Activated naive CD4-positive, alpha-beta T cell treated with anti-CD3 and anti-CD28 coated beads, Interleukin-2, amount 10 ng/mL, durations not matched to agents 7 days and 5 days (primary cell): ENCODE results near the gene ASIP.
"Not testable (repeated sequence)": the region's sequence is repeated elsewhere in the genome, so short reads cannot be mapped to it uniquely, and the experiment has no call there.

ENCODE experiments used
- CTCF ChIA-PET: fragments of 350-600 bp; sonication (Branson Sonifier 250); formaldehyde crosslinking; loops from one replicate; lab custom pipeline; 2021; ENCODE audit warnings: antibody characterized with exemption; lab: Charles Lee
- DNase-seq: peaks from one replicate; pipeline ENCODE4 v3.0.0-alpha.2; 2020
- H3K27ac Mint-ChIP-seq: one replicate; pipeline ENCODE4 v1.8.0; 2021; ENCODE audit warnings: mild to moderate bottlenecking, moderate library complexity, mixed read lengths
- H3K27me3 Mint-ChIP-seq: one replicate; pipeline ENCODE4 v1.8.0; 2021; ENCODE audit warnings: mild to moderate bottlenecking, mixed read lengths
- H3K36me3 Mint-ChIP-seq: one replicate; pipeline ENCODE4 v1.8.0; 2021; ENCODE audit warnings: mixed read lengths
- H3K4me1 Mint-ChIP-seq: one replicate; pipeline ENCODE4 v1.8.0; 2021; ENCODE audit warnings: mixed read lengths
- H3K4me3 Mint-ChIP-seq: one replicate; pipeline ENCODE4 v1.8.0; 2021; ENCODE audit warnings: mild to moderate bottlenecking, moderate library complexity, mixed read lengths
- H3K9me3 Mint-ChIP-seq: one replicate; pipeline ENCODE4 v1.8.0; 2021; ENCODE audit warnings: mixed read lengths

The ASIP gene

GRCh38 chr20:34252431-34253086 is 11.3 kb downstream of the ASIP start:
- H3K27me3 Mint-ChIP-seq, H3K4me3 Mint-ChIP-seq, CTCF ChIA-PET, DNase-seq, H3K36me3 Mint-ChIP-seq, H3K27ac Mint-ChIP-seq, H3K9me3 Mint-ChIP-seq: not testable (repeated sequence)
- peaks cover 15% of the 10 kb centered on the region for H3K4me1 Mint-ChIP-seq

- CTCF ChIA-PET: interaction anchor here (1.4 kb wide), 1 partner anchor 65 kb away, joined by 6 read pairs; no protein-coding TSS in a partner anchor
- Mint-ChIP-seq H3K9me3 (no peaks in the 10 kb centered on the region), H3K4me3 (no peak overlapping the region), H3K27me3 (no peaks in the 10 kb centered on the region), H3K27ac (no peak overlapping the region), H3K4me1 (peaks cover 1% of the 10 kb centered on the region), H3K36me3 (no peaks in the 10 kb centered on the region)
- no peak for DNase-seq
These were observed 13.8 kb downstream of the ASIP start for GRCh38 chr20:34254979-34255378.

- no peak overlapping the region for H3K27ac Mint-ChIP-seq
- no peaks in the 10 kb centered on the region for H3K9me3 Mint-ChIP-seq
- H3K4me1 Mint-ChIP-seq: no peaks in the 10 kb centered on the region
- H3K4me3 Mint-ChIP-seq: no peak overlapping the region
- no peaks in the 10 kb centered on the region for H3K27me3 Mint-ChIP-seq
- no peak for DNase-seq
- H3K36me3 Mint-ChIP-seq: no peaks in the 10 kb centered on the region
- CTCF ChIA-PET: interaction anchor here (1.1 kb wide), 1 partner anchor 452 kb away, joined by 3 read pairs; no protein-coding TSS in a partner anchor
These were observed 15.5 kb downstream of the ASIP start for GRCh38 chr20:34256629-34257124.

GRCh38 chr20:34260208-34260942 is 19.2 kb downstream of the ASIP start:
- Mint-ChIP-seq H3K4me1 (peaks cover 8% of the 10 kb centered on the region), H3K36me3 (no peaks in the 10 kb centered on the region), H3K27me3 (no peaks in the 10 kb centered on the region), H3K4me3 (no peak overlapping the region), H3K27ac (no peak overlapping the region), H3K9me3 (no peaks in the 10 kb centered on the region)
- CTCF ChIA-PET: no interaction called here
- no peak for DNase-seq

GRCh38 chr20:34262488-34263288 is 21.5 kb downstream of the ASIP start:
- Mint-ChIP-seq H3K27ac (peak overlapping the region; percentile 45), H3K4me3 (no peak overlapping the region), H3K27me3 (no peaks in the 10 kb centered on the region), H3K9me3 (no peaks in the 10 kb centered on the region), H3K36me3 (peaks cover 2% of the 10 kb centered on the region), H3K4me1 (peaks cover 8% of the 10 kb centered on the region)
- CTCF ChIA-PET: interaction anchor here (0.5 to 1.4 kb wide), 2 partner anchors 46 to 106 kb away, joined by 3 read pairs; no protein-coding TSS in a partner anchor
- no peak for DNase-seq

- DNase-seq, H3K27me3 Mint-ChIP-seq, H3K36me3 Mint-ChIP-seq, H3K4me3 Mint-ChIP-seq, H3K9me3 Mint-ChIP-seq, H3K27ac Mint-ChIP-seq: not testable (repeated sequence)
- CTCF ChIA-PET: interaction anchor here (0.5 to 1.4 kb wide), 2 partner anchors 47 to 105 kb away, joined by 3 read pairs; no protein-coding TSS in a partner anchor
- H3K4me1 Mint-ChIP-seq: peaks cover 11% of the 10 kb centered on the region
These were observed 22.2 kb downstream of the ASIP start for GRCh38 chr20:34263468-34263867.

GRCh38 chr20:34264141-34264540 is 22.9 kb downstream of the ASIP start:
- no peak for DNase-seq
- Mint-ChIP-seq H3K27me3 (peaks cover 10% of the 10 kb centered on the region), H3K9me3 (no peaks in the 10 kb centered on the region), H3K27ac (no peak overlapping the region), H3K36me3 (peaks cover 2% of the 10 kb centered on the region), H3K4me3 (no peak overlapping the region), H3K4me1 (peaks cover 13% of the 10 kb centered on the region)
- CTCF ChIA-PET: no interaction called here

- no peak for DNase-seq
- no peak overlapping the region for H3K27ac Mint-ChIP-seq
- H3K4me1 Mint-ChIP-seq: peaks cover 9% of the 10 kb centered on the region
- H3K36me3 Mint-ChIP-seq: peaks cover 6% of the 10 kb centered on the region
- H3K27me3 Mint-ChIP-seq: peaks cover 14% of the 10 kb centered on the region
- H3K4me3 Mint-ChIP-seq: no peak overlapping the region
- H3K9me3 Mint-ChIP-seq: no peaks in the 10 kb centered on the region
- CTCF ChIA-PET: no interaction called here
These were observed 26.9 kb downstream of the ASIP start for GRCh38 chr20:34268145-34268544.

GRCh38 chr20:34268851-34269636 is 27.8 kb downstream of the ASIP start:
- peak; percentile 49 for DNase-seq
- CTCF ChIA-PET: no interaction called here
- Mint-ChIP-seq H3K36me3 (peaks cover 10% of the 10 kb centered on the region), H3K4me1 (peaks cover 8% of the 10 kb centered on the region), H3K4me3 (peak overlapping the region; percentile 58), H3K27me3 (peaks cover 14% of the 10 kb centered on the region), H3K9me3 (no peaks in the 10 kb centered on the region), H3K27ac (no peak overlapping the region)

- no peak overlapping the region for H3K4me3 Mint-ChIP-seq
- no peak for DNase-seq
- no peak overlapping the region for H3K27ac Mint-ChIP-seq
- peaks cover 8% of the 10 kb centered on the region for H3K4me1 Mint-ChIP-seq
- CTCF ChIA-PET: no interaction called here
- H3K9me3 Mint-ChIP-seq: no peaks in the 10 kb centered on the region
- H3K27me3 Mint-ChIP-seq: peaks cover 14% of the 10 kb centered on the region
- H3K36me3 Mint-ChIP-seq: peaks cover 10% of the 10 kb centered on the region
These were observed 28.9 kb downstream of the ASIP start for GRCh38 chr20:34269996-34270627.

- DNase-seq: no peak
- H3K36me3 Mint-ChIP-seq: peaks cover 15% of the 10 kb centered on the region
- no peak overlapping the region for H3K4me3 Mint-ChIP-seq
- CTCF ChIA-PET: interaction anchor here (0.6 to 0.7 kb wide), 2 partner anchors 12 to 578 kb away, joined by 3 read pairs; no protein-coding TSS in a partner anchor
- H3K27me3 Mint-ChIP-seq: peaks cover 14% of the 10 kb centered on the region
- H3K9me3 Mint-ChIP-seq: no peaks in the 10 kb centered on the region
- peaks cover 8% of the 10 kb centered on the region for H3K4me1 Mint-ChIP-seq
- no peak overlapping the region for H3K27ac Mint-ChIP-seq
These were observed 30.7 kb downstream of the ASIP start for GRCh38 chr20:34271956-34272355.

- Mint-ChIP-seq H3K27ac (no peak overlapping the region), H3K36me3 (peaks cover 15% of the 10 kb centered on the region), H3K9me3 (no peaks in the 10 kb centered on the region), H3K4me3 (no peak overlapping the region), H3K27me3 (no peaks in the 10 kb centered on the region), H3K4me1 (no peaks in the 10 kb centered on the region)
- no peak for DNase-seq
- CTCF ChIA-PET: no interaction called here
These were observed 33.5 kb downstream of the ASIP start for GRCh38 chr20:34274694-34275093.

- H3K27ac Mint-ChIP-seq: no peak overlapping the region
- DNase-seq: no peak
- H3K27me3 Mint-ChIP-seq: no peaks in the 10 kb centered on the region
- no peaks in the 10 kb centered on the region for H3K4me1 Mint-ChIP-seq
- no peaks in the 10 kb centered on the region for H3K9me3 Mint-ChIP-seq
- H3K36me3 Mint-ChIP-seq: peaks cover 6% of the 10 kb centered on the region
- CTCF ChIA-PET: no interaction called here
- H3K4me3 Mint-ChIP-seq: no peak overlapping the region
These were observed 40.0 kb downstream of the ASIP start for GRCh38 chr20:34281177-34281576.
